GM23248 (cell line): ENCODE measurements around the gene BCAS1.

Experiments used
- EZH2 ChIP-seq: fragments of 200-600 bp; sonication (generic); IDR thresholded peaks from 2 replicates; pipeline ENCODE4 v1.6.1; 2018; ENCODE audit warnings: antibody characterized with exemption, mild to moderate bottlenecking; ENCODE audit not compliant: insufficient read depth, poor library complexity, severe bottlenecking
- EZH2phosphoT487 ChIP-seq: fragments of 200-600 bp; sonication (generic); IDR thresholded peaks from 2 replicates; pipeline ENCODE4 v1.6.1; 2018; ENCODE audit warnings: antibody characterized with exemption, moderate library complexity, mild to moderate bottlenecking, low read depth; ENCODE audit not compliant: insufficient read depth

DNA sequence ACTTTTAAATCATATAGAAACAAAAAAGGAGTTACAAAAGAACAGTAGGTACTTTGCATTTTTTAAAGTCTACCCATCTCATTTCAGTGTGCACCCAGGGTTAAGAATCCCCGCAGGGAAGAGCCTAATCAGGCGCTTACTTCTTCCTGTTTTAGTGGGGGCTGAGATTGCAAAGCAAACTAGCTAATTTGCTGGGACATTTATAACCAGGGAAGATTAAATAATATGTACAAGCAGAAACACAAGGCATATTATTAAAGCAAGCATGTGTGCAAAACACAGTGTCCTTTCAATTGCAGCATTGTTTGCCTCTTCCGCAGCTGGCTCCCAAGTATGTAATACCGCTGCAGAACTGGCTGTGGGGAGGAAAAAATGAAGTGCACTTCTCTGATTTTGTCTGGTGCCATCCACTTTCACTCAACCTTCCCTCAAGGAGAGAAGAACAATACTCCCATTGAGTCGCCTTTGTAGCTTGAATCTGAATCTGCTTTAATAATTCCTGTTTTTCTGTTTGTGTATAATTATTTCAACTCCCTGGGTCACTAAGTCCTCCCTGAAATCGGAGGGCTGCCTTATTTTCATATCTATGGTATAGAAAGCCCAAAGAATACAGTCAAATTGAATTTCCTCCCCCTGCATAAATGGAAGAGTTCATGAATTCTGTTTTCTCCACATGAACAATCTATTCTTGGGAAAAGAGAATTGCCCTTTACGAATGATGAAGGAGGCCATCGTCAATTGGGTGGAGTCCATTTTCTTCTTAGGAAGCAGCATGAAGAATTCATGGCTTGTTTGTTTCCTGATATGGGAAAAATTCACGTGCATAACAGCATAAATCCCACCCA is 23.3 kb upstream of the BCAS1 start:
- TF ChIP-seq EZH2phosphoT487 (no peak), EZH2 (no peak)
